AG09319 (cell line): ENCODE data around the gene CUEDC1.

ENCODE experiments used
- DNase-seq: peaks from one replicate; pipeline ENCODE4 v3.0.0-alpha.2; 2010; ENCODE audit warnings: low read depth; ENCODE audit errors: extremely low read depth
- TF ChIP-seq, protein P1 (sequence below): IDR thresholded peaks from 2 replicates; pipeline ENCODE4 v1.5.1; 2011; ENCODE audit warnings: low read depth, mild to moderate bottlenecking, inconsistent platforms, low read length, moderate library complexity

Gene CUEDC1

DNA sequence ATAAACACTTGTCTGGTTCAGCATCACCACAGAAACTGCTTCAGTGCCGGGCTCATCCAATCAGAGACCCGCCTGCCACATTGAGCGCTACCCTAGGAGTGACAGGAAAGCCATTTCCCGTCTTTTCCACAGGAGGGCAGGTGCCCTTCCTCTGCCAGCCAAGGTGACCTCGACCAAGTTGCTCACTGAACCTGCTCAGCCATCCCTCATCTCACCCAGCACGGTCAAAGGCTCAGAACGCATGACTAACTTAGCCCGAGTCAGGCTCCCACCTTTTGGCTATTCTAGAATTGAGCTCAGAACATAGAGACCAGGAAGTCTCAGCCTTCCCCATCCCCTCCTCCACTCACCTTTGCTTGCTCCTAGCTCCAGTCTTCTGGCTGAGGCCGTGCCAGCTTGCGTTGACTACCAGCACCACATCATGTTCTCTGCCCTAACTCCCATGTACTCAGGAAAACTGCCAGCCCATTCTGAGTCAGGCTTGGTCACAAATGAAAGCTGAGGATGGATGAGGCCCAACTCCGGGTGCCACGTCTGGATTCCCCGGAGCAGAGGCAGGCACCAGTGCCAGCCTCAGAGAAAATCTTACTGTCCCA lies 121.0 kb downstream of the CUEDC1 start:
- TF ChIP-seq, protein P1, sequence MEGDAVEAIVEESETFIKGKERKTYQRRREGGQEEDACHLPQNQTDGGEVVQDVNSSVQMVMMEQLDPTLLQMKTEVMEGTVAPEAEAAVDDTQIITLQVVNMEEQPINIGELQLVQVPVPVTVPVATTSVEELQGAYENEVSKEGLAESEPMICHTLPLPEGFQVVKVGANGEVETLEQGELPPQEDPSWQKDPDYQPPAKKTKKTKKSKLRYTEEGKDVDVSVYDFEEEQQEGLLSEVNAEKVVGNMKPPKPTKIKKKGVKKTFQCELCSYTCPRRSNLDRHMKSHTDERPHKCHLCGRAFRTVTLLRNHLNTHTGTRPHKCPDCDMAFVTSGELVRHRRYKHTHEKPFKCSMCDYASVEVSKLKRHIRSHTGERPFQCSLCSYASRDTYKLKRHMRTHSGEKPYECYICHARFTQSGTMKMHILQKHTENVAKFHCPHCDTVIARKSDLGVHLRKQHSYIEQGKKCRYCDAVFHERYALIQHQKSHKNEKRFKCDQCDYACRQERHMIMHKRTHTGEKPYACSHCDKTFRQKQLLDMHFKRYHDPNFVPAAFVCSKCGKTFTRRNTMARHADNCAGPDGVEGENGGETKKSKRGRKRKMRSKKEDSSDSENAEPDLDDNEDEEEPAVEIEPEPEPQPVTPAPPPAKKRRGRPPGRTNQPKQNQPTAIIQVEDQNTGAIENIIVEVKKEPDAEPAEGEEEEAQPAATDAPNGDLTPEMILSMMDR = no peak; the same call in 1 of the 2 replicates
- DNase-seq = no peak

DNA sequence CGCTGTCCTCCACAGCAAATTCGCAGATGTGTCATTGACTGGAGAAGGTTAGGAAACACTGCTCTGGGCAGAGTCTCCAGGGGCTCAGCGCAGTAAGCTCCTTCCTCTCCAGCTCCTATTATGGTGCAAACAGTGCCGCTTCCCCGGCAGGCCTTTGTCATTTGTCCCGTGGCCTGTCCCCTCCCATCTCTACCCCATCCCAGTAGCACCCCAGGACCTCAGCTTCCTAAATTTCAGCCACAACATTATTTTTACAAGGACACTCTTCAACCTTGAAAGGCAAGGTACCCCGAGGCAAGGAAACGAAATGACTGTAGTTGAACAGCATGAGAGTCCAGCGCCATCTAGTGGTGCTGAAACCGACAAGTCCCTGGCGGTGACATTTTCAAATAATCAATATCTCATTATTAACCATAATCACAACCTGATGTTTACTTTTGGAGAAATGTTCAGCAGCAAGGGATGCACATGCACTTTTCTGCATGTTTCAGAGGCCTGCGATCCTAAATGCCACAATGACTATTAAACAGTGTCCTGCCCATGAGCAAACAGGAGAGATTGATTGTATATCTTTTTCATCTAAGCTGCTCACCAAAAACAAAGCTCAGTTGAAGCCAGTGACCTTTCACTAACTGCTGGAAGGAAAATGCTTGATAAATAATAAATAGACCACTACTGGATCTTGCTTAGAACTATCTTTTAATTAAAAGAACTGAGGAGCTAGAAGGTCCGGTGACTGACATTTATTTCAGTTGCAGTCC lies 121.9 kb downstream of the CUEDC1 start:
- TF ChIP-seq, protein P1 = peak; percentile 93
- no peak for DNase-seq

DNA sequence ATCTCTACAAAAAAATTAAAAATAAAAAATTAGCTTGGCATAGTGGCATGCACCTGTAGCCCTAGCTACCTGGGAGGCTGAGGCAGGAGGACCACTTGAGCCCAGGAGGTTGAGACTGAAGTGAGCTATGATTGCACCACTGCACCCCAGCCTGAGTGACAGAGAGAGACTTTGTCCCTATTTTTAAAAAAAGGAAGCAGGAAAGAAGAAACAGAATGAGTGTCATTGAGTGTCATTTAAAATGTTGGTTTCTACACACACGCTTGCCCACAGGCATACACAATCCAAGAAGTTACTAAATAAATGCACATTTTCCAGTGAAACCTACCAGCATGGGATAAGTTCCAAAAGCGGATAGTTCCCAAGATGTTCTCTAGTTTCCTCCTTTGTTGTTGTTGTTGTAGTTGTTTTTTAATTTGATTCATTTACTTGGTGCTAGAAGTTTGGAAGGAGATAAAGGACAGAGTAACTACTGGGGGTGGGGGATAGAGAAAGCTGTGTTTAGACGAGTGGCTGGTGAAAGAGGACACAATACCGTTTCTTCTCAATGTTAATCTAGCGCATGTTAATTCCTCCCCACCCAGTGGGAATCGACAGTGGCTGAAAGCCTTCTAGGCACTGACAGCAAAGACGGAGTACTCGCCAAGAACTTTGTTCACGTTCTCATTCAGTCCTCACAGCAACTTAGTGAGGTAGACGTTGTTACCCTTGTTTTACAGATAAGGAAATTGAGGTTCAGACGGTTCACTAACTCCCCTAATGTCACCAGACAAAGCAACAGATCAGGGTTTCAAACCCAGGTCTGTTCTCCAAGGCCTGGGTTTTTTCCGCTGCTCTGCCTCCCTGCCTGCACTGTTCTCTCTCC lies 122.7 kb downstream of the CUEDC1 start:
- TF ChIP-seq, protein P1 = no peak
- DNase-seq = no peak

DNA sequence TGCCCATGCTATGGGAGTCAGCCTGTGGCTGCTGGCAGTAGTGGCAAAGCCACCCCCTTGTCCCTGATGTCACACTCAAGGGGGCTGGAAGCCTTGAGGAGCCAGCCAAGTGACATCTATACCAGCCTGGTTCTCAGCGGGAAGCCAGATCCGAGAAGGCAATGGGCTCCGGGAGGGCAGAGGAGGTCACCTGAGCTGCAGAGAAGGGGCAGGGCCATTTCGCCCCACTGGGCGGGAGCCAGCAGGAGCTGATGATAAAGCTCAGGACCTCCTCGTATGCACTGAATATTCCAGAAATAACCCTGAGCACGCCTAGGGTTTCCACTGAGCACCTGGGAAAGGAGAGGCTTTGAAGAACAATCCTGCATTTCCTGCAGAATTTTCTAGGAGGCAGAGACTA lies 124.3 kb downstream of the CUEDC1 start:
- DNase-seq = no peak
- TF ChIP-seq, protein P1 = no peak

DNA sequence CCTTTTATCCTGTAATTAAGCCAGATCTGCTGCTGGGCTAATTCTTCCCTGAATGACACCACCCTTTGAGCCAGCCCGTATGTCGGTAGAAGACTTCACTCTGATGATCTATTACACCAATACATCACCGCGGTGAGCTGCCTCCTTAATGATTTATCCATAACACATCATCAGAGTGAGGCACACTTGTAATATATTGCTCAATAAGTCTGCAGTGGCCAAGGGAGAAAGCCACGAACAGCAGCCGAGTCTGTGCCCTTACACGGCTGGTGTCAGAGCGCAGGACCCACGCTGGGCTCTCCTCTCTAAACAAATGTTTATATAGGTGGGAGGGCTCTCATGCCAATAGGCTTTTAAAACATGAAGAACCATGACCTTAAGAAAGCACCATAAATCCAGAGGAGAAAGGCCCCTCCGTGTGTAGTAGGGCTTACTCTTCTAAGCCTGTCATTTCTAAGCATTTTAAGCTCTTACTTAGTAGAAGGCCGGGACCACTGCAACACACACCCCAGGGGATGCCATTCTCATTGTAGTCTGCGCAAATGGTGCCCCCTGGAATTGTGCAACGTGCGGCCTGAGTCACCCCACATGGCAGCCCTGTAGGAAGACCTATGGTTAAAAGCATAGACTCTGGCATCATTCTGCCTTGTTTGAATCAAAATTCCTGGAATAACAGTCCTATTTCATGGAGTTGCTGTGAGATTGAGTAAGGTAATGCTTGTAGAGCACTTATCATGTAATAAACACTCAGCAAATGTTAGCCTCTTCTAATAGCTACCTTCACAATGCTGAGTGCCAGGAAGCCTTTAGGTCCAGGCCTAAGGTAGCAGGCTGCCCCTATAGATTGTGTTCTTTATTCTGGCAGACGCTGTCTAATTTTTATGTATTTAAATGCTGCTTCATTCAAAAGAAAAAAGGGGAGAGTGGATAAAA lies 131.5 kb downstream of the CUEDC1 start:
- TF ChIP-seq, protein P1 = no peak
- DNase-seq = no peak

DNA sequence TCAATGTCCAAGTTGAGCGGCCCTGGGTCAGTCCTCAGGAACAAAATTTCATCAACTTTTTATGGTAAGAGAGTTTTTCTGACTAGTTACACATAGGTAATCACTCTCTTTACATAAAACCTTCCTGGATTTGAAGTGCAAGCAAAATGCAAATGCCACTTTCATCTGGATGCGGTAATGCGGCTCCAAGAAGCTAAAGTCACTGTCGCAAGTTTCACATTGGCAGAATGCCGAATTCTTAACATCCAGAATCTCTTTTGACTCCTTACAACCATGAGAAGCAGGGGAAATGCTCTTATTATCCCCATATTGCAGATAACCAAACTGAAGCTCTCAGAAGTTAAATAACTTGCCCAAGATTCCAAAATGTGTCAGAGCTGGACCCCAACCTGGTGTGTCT lies 135.3 kb downstream of the CUEDC1 start:
- TF ChIP-seq, protein P1 = no peak
- DNase-seq = no peak
